SK-N-SH (cell line): Measurements from ENCODE around the gene LCOR. TPM values are rescaled to one million over a fixed set of nuclear protein-coding genes. Genes with fewer than 3 reads are reported as not detected.

Experiments used
- CTCF ChIA-PET: fragments of 300-600, 350-600 bp; formaldehyde crosslinking; extraction: SDS; loops from one replicate; lab custom pipeline; 2021; lab: Yijun Ruan, JAX
- POLR2A ChIA-PET: fragments of 350-600 bp; sonication (Branson Sonifier 250); formaldehyde crosslinking; extraction: SDS; loops from one replicate; lab custom pipeline; 2020; ENCODE audit warnings: antibody characterized with exemption, inconsistent platforms; lab: Yijun Ruan, JAX
- DNase-seq: peaks from one replicate; pipeline ENCODE4 v3.0.0; 2012
- H2AFZ ChIP-seq: fragments of 200-600 bp; sonication (generic); 2 replicates; pipeline ENCODE4 v1.8.1; 2016; ENCODE audit warnings: antibody characterized with exemption, mild to moderate bottlenecking, low read depth
- H3F3A ChIP-seq: fragments of 200-600 bp; sonication (generic); replicated peaks from 2 replicates; pipeline ENCODE3; 2016; ENCODE audit warnings: antibody characterized with exemption, mild to moderate bottlenecking; ENCODE audit not compliant: insufficient read depth
- H3K27ac ChIP-seq, 2 experiments: fragments of 200-500 bp in 1 of 2; fragments of 200-600 bp in 1 of 2; sonication (Bioruptor generic) in 1 of 2; sonication (generic), shearing (Covaris generic) in 1 of 2; 2 replicates each; pipeline versions ENCODE4 v1.5.1 to v1.6.1; 2014 to 2016; ENCODE audit warnings: low read depth in 2 of 2, inconsistent platforms in 1 of 2, low read length in 1 of 2, mild to moderate bottlenecking in 1 of 2, mixed read lengths in 1 of 2
- H3K27me3 ChIP-seq: fragments of 200-600 bp; sonication (generic), shearing (Covaris generic); 2 replicates; pipeline ENCODE4 v1.6.1; 2016; ENCODE audit warnings: mixed run types; ENCODE audit not compliant: insufficient read depth
- H3K36me3 ChIP-seq, 2 experiments: fragments of 200-500 bp in 1 of 2; fragments of 200-600 bp in 1 of 2; sonication (Bioruptor generic) in 1 of 2; sonication (generic) in 1 of 2; replicated peaks in 1 of 2; 2 replicates each; pipeline versions ENCODE3 to v1.5.1; 2014 to 2016; ENCODE audit warnings: low read length in 1 of 2, mild to moderate bottlenecking in 1 of 2; ENCODE audit not compliant: insufficient read depth in 2 of 2, control insufficient read depth in 1 of 2
- H3K4me1 ChIP-seq, 2 experiments: fragments of 200-500 bp in 1 of 2; fragments of 200-600 bp in 1 of 2; sonication (Bioruptor generic) in 1 of 2; sonication (generic), shearing (Covaris generic) in 1 of 2; 2 replicates each; pipeline versions ENCODE4 v1.5.1 to v1.6.1; 2014 to 2016; ENCODE audit warnings: low read depth in 1 of 2, low read length in 1 of 2, mixed run types in 1 of 2; ENCODE audit not compliant: insufficient read depth in 2 of 2, control insufficient read depth in 1 of 2
- H3K4me2 ChIP-seq: fragments of 200-600 bp; sonication (generic), shearing (Covaris generic); 2 replicates; pipeline ENCODE4 v1.6.1; 2017; ENCODE audit warnings: mixed run types
- H3K4me3 ChIP-seq, 2 experiments: fragments of 200-500 bp in 1 of 2; fragments of 200-600 bp in 1 of 2; sonication (Bioruptor generic) in 1 of 2; sonication (generic), shearing (Covaris generic) in 1 of 2; 2 replicates each; pipeline versions ENCODE4 v1.5.1 to v1.8.1; 2014 to 2016; ENCODE audit warnings: low read depth in 2 of 2, inconsistent platforms in 1 of 2, low read length in 1 of 2, mild to moderate bottlenecking in 1 of 2, mixed read lengths in 1 of 2, moderate library complexity in 1 of 2
- H3K79me2 ChIP-seq: fragments of 200-600 bp; sonication (generic); 2 replicates; pipeline ENCODE4 v1.8.1; 2017; ENCODE audit warnings: mild to moderate bottlenecking; ENCODE audit not compliant: insufficient read depth
- H3K9ac ChIP-seq: fragments of 200-600 bp; sonication (generic); 2 replicates; pipeline ENCODE4 v1.6.1; 2017; ENCODE audit warnings: mixed run types
- H3K9me2 ChIP-seq: fragments of 200-600 bp; sonication (generic); 2 replicates; pipeline ENCODE4 v1.6.1; 2017; ENCODE audit warnings: mixed run types
- H3K9me3 ChIP-seq: fragments of 200-600 bp; sonication (generic); 2 replicates; pipeline ENCODE4 v1.6.1; 2017; ENCODE audit warnings: mixed run types, mild to moderate bottlenecking, moderate library complexity
- H4K20me1 ChIP-seq: fragments of 200-600 bp; sonication (generic); 2 replicates; pipeline ENCODE4 v1.6.1; 2017; ENCODE audit warnings: mild to moderate bottlenecking, mixed run types; ENCODE audit not compliant: insufficient read depth
- CHD2 ChIP-seq: fragments of 150-350 bp; IDR thresholded peaks from 2 replicates; pipeline ENCODE4 v1.6.1; 2018; ENCODE audit warnings: low read length; ENCODE audit not compliant: partially characterized antibody
- ELF1 ChIP-seq: IDR thresholded peaks from 2 replicates; pipeline ENCODE4 v1.4.0; 2012
- EP300 ChIP-seq, 2 experiments: IDR thresholded peaks; 2 replicates each; pipeline versions ENCODE4 v1.4.0 to v1.6.1; 2012; ENCODE audit warnings: borderline replicate concordance in 1 of 2, low read depth in 1 of 2, low read length in 1 of 2
- FOXM1 ChIP-seq: IDR thresholded peaks from 2 replicates; pipeline ENCODE4 v1.4.0; 2012; ENCODE audit warnings: low read depth, mild to moderate bottlenecking
- GABPA ChIP-seq: IDR thresholded peaks from 2 replicates; pipeline ENCODE4 v1.4.0; 2012; ENCODE audit warnings: low read depth, mild to moderate bottlenecking
- IRF3 ChIP-seq: fragments of 150-350 bp; IDR thresholded peaks from 2 replicates; pipeline ENCODE4 v1.6.1; 2016; ENCODE audit warnings: mild to moderate bottlenecking, low read depth, low read length
- JUND ChIP-seq: IDR thresholded peaks from 2 replicates; pipeline ENCODE4 v1.4.0; 2012
- MAX ChIP-seq: IDR thresholded peaks from 2 replicates; pipeline ENCODE4 v1.4.0; 2012; ENCODE audit warnings: low read depth
- MEF2A ChIP-seq: IDR thresholded peaks from 2 replicates; pipeline ENCODE4 v1.4.0; 2012; ENCODE audit warnings: low read depth, borderline replicate concordance
- MXI1 ChIP-seq: IDR thresholded peaks from 2 replicates; pipeline ENCODE4 v1.6.1; 2012; ENCODE audit warnings: mild to moderate bottlenecking, low read depth, low read length, improper control_type of control experiment
- NFIC ChIP-seq: IDR thresholded peaks from 2 replicates; pipeline ENCODE4 v1.4.0; 2012; ENCODE audit warnings: borderline replicate concordance
- NRF1 ChIP-seq: IDR thresholded peaks from 2 replicates; pipeline ENCODE4 v1.6.1; 2012; ENCODE audit warnings: low read depth, mild to moderate bottlenecking, low read length
- PBX3 ChIP-seq: IDR thresholded peaks from 2 replicates; pipeline ENCODE4; 2012
- RCOR1 ChIP-seq: fragments of 150-350 bp; IDR thresholded peaks from 2 replicates; pipeline ENCODE4 v1.6.1; 2017; ENCODE audit warnings: antibody characterized with exemption, low read length
- RXRA ChIP-seq: IDR thresholded peaks from 2 replicates; pipeline ENCODE4 v1.4.0; 2012; ENCODE audit warnings: low read depth, mild to moderate bottlenecking, borderline replicate concordance
- SIN3A ChIP-seq: IDR thresholded peaks from 2 replicates; pipeline ENCODE4 v1.6.1; 2012; ENCODE audit warnings: low read depth, mild to moderate bottlenecking, low read length, moderate library complexity, borderline replicate concordance
- SMC3 ChIP-seq: IDR thresholded peaks from 2 replicates; pipeline ENCODE4 v1.6.1; 2012; ENCODE audit warnings: low read depth, low read length, improper control_type of control experiment
- TCF12 ChIP-seq: IDR thresholded peaks from 2 replicates; pipeline ENCODE4 v1.4.0; 2012
- USF1 ChIP-seq: IDR thresholded peaks from 2 replicates; pipeline ENCODE4 v1.4.0; 2012; ENCODE audit warnings: low read depth, borderline replicate concordance
- WGBS: methylation state at CpG from one replicate; pipeline ENCODE4 v1.1.6; 2017; ENCODE audit warnings: low lambda C conversion rate; 5-methylcytosine and 5-hydroxymethylcytosine counted together
- polyA plus RNA-seq, 3 experiments: library from polyadenylated mRNA; depleted of rRNA; stranded (reverse); fragments of >200 nt; gene quantifications; 2 replicates each; pipeline ENCODE4 v1.2.3, GENCODE V29; 2012

The LCOR gene
- polyA plus RNA-seq, 1 of the 3 experiments (the other 2 are of a cell fraction) = 1.9 TPM

DNA sequence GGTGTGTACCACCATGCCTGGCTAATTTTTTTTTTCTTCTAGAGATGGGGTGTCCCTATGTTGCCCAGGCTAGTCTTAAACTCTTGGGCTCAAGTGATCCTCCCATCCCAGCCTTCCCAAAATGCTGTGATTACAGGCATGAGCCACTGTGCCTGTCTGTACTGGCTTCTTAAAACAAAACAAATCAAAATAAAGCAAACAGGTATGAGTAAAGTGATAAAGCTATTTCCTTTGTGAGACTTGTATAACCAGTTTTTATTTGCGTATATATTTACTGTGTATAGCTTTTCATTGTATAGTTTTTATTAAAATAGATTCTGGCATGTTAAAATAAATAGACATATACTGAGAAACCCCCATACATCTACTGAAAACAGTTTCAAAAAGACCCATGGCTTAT, 14.3 kb downstream of the LCOR start:
- POLR2A ChIA-PET = no interaction called here
- Histone ChIP-seq H3K9ac (no peak overlapping the region), H3K36me3 (peaks cover 0 to 3% of the 10 kb centered on the region in 2 experiments), H3K9me3 (no peaks in the 10 kb centered on the region), H3K4me1 (peaks cover 0 to 42% of the 10 kb centered on the region in 2 experiments; a peak in 2 of 4 replicates), H3K79me2 (peaks cover 93% of the 10 kb centered on the region), H3K27me3 (no peaks in the 10 kb centered on the region), H3F3A (peaks cover 22% of the 10 kb centered on the region), H2AFZ (no peak overlapping the region), H3K4me3 (no peak overlapping the region), H3K4me2 (no peak overlapping the region), H3K27ac (no peak overlapping the region), H3K9me2 (no peaks in the 10 kb centered on the region), H4K20me1 (peaks cover 93% of the 10 kb centered on the region)
- 95% methylated on average over 1 of the region's 1 CpG for WGBS
- CTCF ChIA-PET = no interaction called here
- no peak for DNase-seq
- TF ChIP-seq GABPA (no peak), MXI1 (no peak), JUND (no peak), FOXM1 (no peak), ELF1 (no peak), MAX (no peak), MEF2A (no peak), EP300 (IDR thresholded peaks at IDR 0.05; ENCODE audit: borderline replicate concordance in 1 of 2, low read depth in 1 of 2, low read length in 1 of 2) (no peak), CHD2 (no peak), SIN3A (no peak), PBX3 (no peak), NRF1 (no peak), TCF12 (no peak), IRF3 (no peak), RXRA (no peak), SMC3 (no peak), NFIC (no peak), USF1 (no peak), RCOR1 (no peak)
